22Rv1 (cell line): ENCODE results near the gene GTF2F2.

Source experiments
- H3K27ac ChIP-seq: fragments of 450-650 bp; 2 replicates; pipeline ENCODE4 v1.5.1; 2017
- CTCF ChIP-seq: fragments of 450-650 bp; IDR thresholded peaks from 2 replicates; pipeline ENCODE4 v1.5.1; 2017; ENCODE audit warnings: mild to moderate bottlenecking
- ZFX ChIP-seq: fragments of 450-650 bp; IDR thresholded peaks from 2 replicates; pipeline ENCODE4 v1.6.1; 2017; ENCODE audit warnings: antibody characterized with exemption, borderline replicate concordance

GTF2F2 gene

GRCh38 chr13:45162821-45163220 lies 42.5 kb downstream of the GTF2F2 start:
- no peak overlapping the region for H3K27ac ChIP-seq
- TF ChIP-seq CTCF, result no peak
- no peak for TF ChIP-seq ZFX

- no peak overlapping the region for H3K27ac ChIP-seq
- TF ChIP-seq ZFX (no peak), CTCF (no peak)
These were observed 46.5 kb downstream of the GTF2F2 start for GRCh38 chr13:45166858-45167257.

GRCh38 chr13:45167611-45168554 lies 47.6 kb downstream of the GTF2F2 start:
- no peak for TF ChIP-seq CTCF
- no peak for TF ChIP-seq ZFX
- H3K27ac ChIP-seq, result no peak overlapping the region

GRCh38 chr13:45168555-45168930 lies 48.2 kb downstream of the GTF2F2 start:
- TF ChIP-seq CTCF (no peak), ZFX (no peak)
- no peak overlapping the region for H3K27ac ChIP-seq

GRCh38 chr13:45174478-45174877 lies 54.2 kb downstream of the GTF2F2 start:
- TF ChIP-seq ZFX (no peak), CTCF (no peak)
- no peak overlapping the region for H3K27ac ChIP-seq

GRCh38 chr13:45178349-45179162 lies 58.2 kb downstream of the GTF2F2 start:
- TF ChIP-seq ZFX, result no peak
- no peak for TF ChIP-seq CTCF
- H3K27ac ChIP-seq, result no peak overlapping the region

GRCh38 chr13:45179428-45179827 lies 59.1 kb downstream of the GTF2F2 start:
- no peak for TF ChIP-seq CTCF
- TF ChIP-seq ZFX, result no peak
- no peak overlapping the region for H3K27ac ChIP-seq
